Trophoblast cell (in vitro differentiated cells and primary cell): ENCODE data around the gene PDIA4.
"Not testable (repeated sequence)": the region's sequence is repeated elsewhere in the genome, so short reads cannot be mapped to it uniquely, and the experiment has no call there.

Source experiments
- DNase-seq, 2 donors: peaks; one replicate each; pipeline ENCODE4 v3.0.0-alpha.2; 2016
- H2AFZ ChIP-seq: 2 replicates; pipeline ENCODE4 v1.6.1; 2013; ENCODE audit warnings: low read length, moderate library complexity, mild to moderate bottlenecking; ENCODE audit not compliant: insufficient read depth, poor library complexity
- H2AK5ac ChIP-seq: 2 replicates; pipeline ENCODE4 v1.6.1; 2013; ENCODE audit warnings: mild to moderate bottlenecking, low read length
- H2BK120ac ChIP-seq: 2 replicates; pipeline ENCODE4 v1.6.1; 2013; ENCODE audit warnings: low read length, mild to moderate bottlenecking, moderate library complexity; ENCODE audit not compliant: insufficient read depth, poor library complexity
- H2BK12ac ChIP-seq: 2 replicates; pipeline ENCODE4 v1.6.1; 2013; ENCODE audit warnings: mild to moderate bottlenecking, low read length, moderate library complexity
- H2BK5ac ChIP-seq: 2 replicates; pipeline ENCODE4 v1.6.1; 2013; ENCODE audit warnings: low read length, low read depth, moderate library complexity, mild to moderate bottlenecking; ENCODE audit not compliant: poor library complexity
- H3K14ac ChIP-seq: 2 replicates; pipeline ENCODE4 v1.6.1; 2013; ENCODE audit warnings: mild to moderate bottlenecking, low read length
- H3K18ac ChIP-seq: 2 replicates; pipeline ENCODE4 v1.6.1; 2013; ENCODE audit warnings: mild to moderate bottlenecking, low read length
- H3K23ac ChIP-seq: 2 replicates; pipeline ENCODE4 v1.6.1; 2013; ENCODE audit warnings: low read length
- H3K27ac ChIP-seq: 2 replicates; pipeline ENCODE4 v1.5.1; 2013; ENCODE audit warnings: low read depth, mild to moderate bottlenecking, inconsistent platforms, low read length, moderate library complexity
- H3K27me3 ChIP-seq: 2 replicates; pipeline ENCODE4 v1.6.1; 2013; ENCODE audit warnings: inconsistent platforms, mild to moderate bottlenecking, low read length, moderate library complexity; ENCODE audit not compliant: insufficient read depth
- H3K36me3 ChIP-seq, 2 experiments: 1 replicate in 1 of 2; 2 replicates in 1 of 2; pipeline ENCODE4 v1.6.1; 2013; ENCODE audit warnings: low read length in 2 of 2, mild to moderate bottlenecking in 2 of 2, moderate library complexity in 1 of 2; ENCODE audit not compliant: insufficient read depth in 2 of 2, control insufficient read depth in 1 of 2
- H3K4ac ChIP-seq: 2 replicates; pipeline ENCODE4 v1.6.1; 2013; ENCODE audit warnings: low read depth, mild to moderate bottlenecking, low read length, moderate library complexity
- H3K4me1 ChIP-seq, 2 experiments: 1 replicate in 1 of 2; 2 replicates in 1 of 2; pipeline ENCODE4 v1.6.1; 2013; ENCODE audit warnings: low read length in 2 of 2, mild to moderate bottlenecking in 2 of 2, moderate library complexity in 1 of 2; ENCODE audit not compliant: insufficient read depth in 2 of 2, control insufficient read depth in 1 of 2
- H3K4me2 ChIP-seq: 2 replicates; pipeline ENCODE4 v1.6.1; 2013; ENCODE audit warnings: inconsistent platforms, mild to moderate bottlenecking, low read length, moderate library complexity
- H3K4me3 ChIP-seq: 2 replicates; pipeline ENCODE4 v1.5.1; 2013; ENCODE audit warnings: mild to moderate bottlenecking, low read depth, low read length, inconsistent platforms
- H3K79me1 ChIP-seq: one replicate; pipeline ENCODE4 v1.6.1; 2013; ENCODE audit warnings: low read length
- H3K79me2 ChIP-seq: 2 replicates; pipeline ENCODE4 v1.6.1; 2013; ENCODE audit warnings: low read length, mild to moderate bottlenecking; ENCODE audit not compliant: control insufficient read depth, insufficient read depth, poor library complexity
- H3K9ac ChIP-seq: 2 replicates; pipeline ENCODE4 v1.6.1; 2013; ENCODE audit warnings: mild to moderate bottlenecking, low read length
- H3K9me3 ChIP-seq: 2 replicates; pipeline ENCODE4 v1.6.1; 2013; ENCODE audit warnings: low read depth, mild to moderate bottlenecking, control low read depth, inconsistent platforms, low read length; ENCODE audit not compliant: insufficient read depth
- H4K12ac ChIP-seq: 2 replicates; pipeline ENCODE4 v1.6.1; 2013; ENCODE audit warnings: low read depth, mild to moderate bottlenecking, low read length, moderate library complexity
- H4K8ac ChIP-seq: 2 replicates; pipeline ENCODE4 v1.6.1; 2013; ENCODE audit warnings: low read depth, mild to moderate bottlenecking, low read length, moderate library complexity
- H4K91ac ChIP-seq: one replicate; pipeline ENCODE4 v1.6.1; 2013; ENCODE audit warnings: low read depth, mild to moderate bottlenecking, low read length, moderate library complexity
- WGBS: extraction: QIAGEN DNeasy Blood & Tissue Kit; methylation state at CpG from one replicate; pipeline ENCODE4 v1.1.7; 2013; ENCODE audit warnings: missing lambda C conversion rate; ENCODE audit not compliant: insufficient read length, insufficient coverage; ENCODE audit errors: extremely low coverage; 5-methylcytosine and 5-hydroxymethylcytosine counted together

The PDIA4 gene

DNA sequence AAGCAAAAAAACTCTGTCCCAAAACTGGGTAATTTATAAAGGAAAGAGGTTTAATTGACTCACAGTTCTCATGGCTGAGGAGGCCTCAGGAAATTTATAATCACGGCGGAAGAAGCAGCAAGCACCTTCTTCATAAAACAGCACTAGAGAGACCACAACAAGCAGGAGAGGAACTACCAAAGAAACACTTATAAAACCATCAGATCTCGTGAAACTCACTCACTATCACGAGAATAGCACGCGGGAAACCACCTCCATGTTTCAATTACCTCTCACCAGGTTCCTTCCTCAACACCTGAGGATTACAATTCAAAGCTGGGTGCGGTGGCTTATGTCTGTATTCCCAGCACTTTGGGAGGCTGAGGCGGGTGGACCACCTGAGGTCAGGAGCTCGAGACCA, 48.5 kb downstream of the PDIA4 start:
- WGBS: no CpG with 5 or more reads among the region's 9 CpGs

DNA sequence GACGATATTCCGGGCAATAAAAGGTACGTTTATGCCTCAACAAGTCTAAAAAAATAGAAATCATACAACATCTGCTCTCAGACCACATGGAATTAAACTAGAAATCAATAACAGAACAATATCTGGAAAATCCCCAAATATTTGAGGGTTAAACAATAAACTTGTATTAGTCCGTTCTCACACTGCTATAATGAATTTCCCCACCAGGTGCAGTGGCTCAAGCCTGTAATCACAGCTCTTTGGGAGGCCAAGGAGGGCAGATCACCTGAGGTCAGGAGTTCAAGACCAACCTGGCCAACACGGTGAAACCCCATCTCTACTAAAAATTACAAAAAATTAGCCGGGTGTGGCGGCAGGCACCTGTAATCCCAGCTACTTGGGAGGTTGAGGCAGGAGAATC, 49.2 kb downstream of the PDIA4 start:
- not testable (repeated sequence) for H3K79me2 ChIP-seq

More for the DNA sequence above, 48.5 kb downstream of the PDIA4 start:
- DNase-seq: no peak
- H2AK5ac ChIP-seq: no peak overlapping the region
- H3K23ac ChIP-seq: no peak overlapping the region
- no peaks in the 10 kb centered on the region for H3K79me2 ChIP-seq
- H3K9me3 ChIP-seq: no peaks in the 10 kb centered on the region
- no peak overlapping the region for H2BK120ac ChIP-seq
- no peak overlapping the region for H3K9ac ChIP-seq
- peaks cover 0 to 3% of the 10 kb centered on the region in 2 experiments for H3K4me1 ChIP-seq
- no peak overlapping the region for H2BK5ac ChIP-seq
- H4K12ac ChIP-seq: no peak overlapping the region
- no peaks in the 10 kb centered on the region for H3K27me3 ChIP-seq
- H3K4me2 ChIP-seq: no peak overlapping the region
- no peak overlapping the region for H3K4me3 ChIP-seq
- H3K27ac ChIP-seq: no peak overlapping the region
- no peak overlapping the region for H2AFZ ChIP-seq
- no peak overlapping the region for H3K18ac ChIP-seq
- H4K91ac ChIP-seq: no peak overlapping the region
- no peak overlapping the region for H3K14ac ChIP-seq
- no peak overlapping the region for H2BK12ac ChIP-seq
- H4K8ac ChIP-seq: no peak overlapping the region
- no peak overlapping the region for H3K4ac ChIP-seq
- H3K36me3 ChIP-seq: no peaks in the 10 kb centered on the region
- H3K79me1 ChIP-seq: peaks cover 2% of the 10 kb centered on the region

DNA sequence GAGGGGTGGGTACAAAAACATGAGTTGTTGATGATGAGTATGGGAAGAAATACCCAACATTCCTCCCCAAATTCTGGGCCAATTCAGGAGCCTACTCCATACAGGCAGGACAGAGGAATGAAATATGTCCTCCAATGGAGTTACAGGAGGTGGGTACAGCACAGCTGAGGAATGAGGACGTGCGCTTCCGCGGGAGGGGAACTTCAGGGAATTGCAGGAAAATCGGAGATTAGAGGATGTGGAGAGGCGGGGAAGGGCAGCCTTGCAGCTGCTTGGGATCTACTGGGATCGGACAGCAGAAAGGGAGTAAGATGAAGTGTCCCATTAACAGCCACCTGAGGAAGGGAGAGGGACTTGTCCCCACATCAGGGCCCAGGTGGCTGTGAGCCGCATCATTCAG, 50.2 kb downstream of the PDIA4 start:
- Histone ChIP-seq H3K36me3 (no peaks in the 10 kb centered on the region), H3K79me2 (no peaks in the 10 kb centered on the region), H3K27ac (no peak overlapping the region), H3K79me1 (peaks cover 2% of the 10 kb centered on the region), H3K14ac (no peak overlapping the region), H3K4me3 (no peak overlapping the region), H3K4me2 (no peak overlapping the region), H3K23ac (no peak overlapping the region), H3K9ac (peak overlapping the region; percentile 73), H4K12ac (no peak overlapping the region), H4K8ac (no peak overlapping the region), H3K9me3 (no peaks in the 10 kb centered on the region), H2BK5ac (no peak overlapping the region), H2AFZ (no peak overlapping the region), H2BK120ac (no peak overlapping the region), H3K4me1 (no peaks in the 10 kb centered on the region), H4K91ac (no peak overlapping the region), H3K4ac (no peak overlapping the region), H2BK12ac (no peak overlapping the region), H3K27me3 (no peaks in the 10 kb centered on the region), H2AK5ac (no peak overlapping the region), H3K18ac (no peak overlapping the region)
- DNase-seq: no peak
- no CpG with 5 or more reads among the region's 8 CpGs for WGBS

More for the DNA sequence above, 49.2 kb downstream of the PDIA4 start:
- not testable (repeated sequence) for H4K12ac ChIP-seq, H2AFZ ChIP-seq, H2BK5ac ChIP-seq, H3K27me3 ChIP-seq, H3K9ac ChIP-seq, H3K4ac ChIP-seq, H3K14ac ChIP-seq, H2BK120ac ChIP-seq, H3K36me3 ChIP-seq, H4K8ac ChIP-seq, H2AK5ac ChIP-seq, DNase-seq, H3K9me3 ChIP-seq, H3K18ac ChIP-seq, H3K23ac ChIP-seq, H3K79me1 ChIP-seq, H3K4me2 ChIP-seq, H3K4me1 ChIP-seq, H2BK12ac ChIP-seq, H3K4me3 ChIP-seq, H3K27ac ChIP-seq, H4K91ac ChIP-seq
- no CpG with 5 or more reads among the region's 7 CpGs for WGBS

DNA sequence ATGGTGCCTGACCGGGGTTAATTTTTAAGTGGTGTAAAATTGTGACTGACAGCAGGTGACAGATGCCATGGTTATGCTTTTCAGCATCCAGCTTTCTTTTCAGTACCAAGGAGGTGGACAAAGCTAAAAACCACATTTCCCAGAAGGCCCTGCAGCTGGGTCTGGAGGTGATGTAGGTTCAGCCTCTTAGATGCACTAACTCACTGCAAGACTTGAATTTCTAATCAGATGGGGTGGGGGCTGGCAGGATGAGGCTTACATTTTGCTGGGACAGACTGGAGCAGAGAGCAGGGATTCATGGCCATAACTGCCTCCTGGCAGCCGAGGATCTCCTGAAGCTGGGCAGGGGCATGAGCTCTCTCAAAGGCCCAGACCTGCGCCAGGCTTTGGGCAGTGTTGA, 52.4 kb downstream of the PDIA4 start:
- H3K4me3 ChIP-seq: no peak overlapping the region

More for the DNA sequence above, 52.4 kb downstream of the PDIA4 start:
- H3K36me3 ChIP-seq: no peaks in the 10 kb centered on the region
- H4K12ac ChIP-seq: no peak overlapping the region
- no peak overlapping the region for H3K9ac ChIP-seq
- whole genome bisulfite sequencing: no CpG with 5 or more reads among the region's 3 CpGs
- no peak overlapping the region for H2BK120ac ChIP-seq
- no peaks in the 10 kb centered on the region for H3K79me2 ChIP-seq
- H4K8ac ChIP-seq: no peak overlapping the region
- H2BK5ac ChIP-seq: no peak overlapping the region
- no peak overlapping the region for H3K4me2 ChIP-seq
- no peak overlapping the region for H3K4ac ChIP-seq
- H2BK12ac ChIP-seq: no peak overlapping the region
- H2AK5ac ChIP-seq: no peak overlapping the region
- no peaks in the 10 kb centered on the region for H3K27me3 ChIP-seq
- H3K14ac ChIP-seq: no peak overlapping the region
- H3K23ac ChIP-seq: no peak overlapping the region
- H4K91ac ChIP-seq: no peak overlapping the region
- no peak overlapping the region for H2AFZ ChIP-seq
- H3K79me1 ChIP-seq: peaks cover 2% of the 10 kb centered on the region
- no peaks in the 10 kb centered on the region for H3K9me3 ChIP-seq
- no peak overlapping the region for H3K18ac ChIP-seq
- H3K4me1 ChIP-seq: no peaks in the 10 kb centered on the region
- H3K27ac ChIP-seq: no peak overlapping the region
- DNase-seq: no peak
